Subcutaneous abdominal adipose tissue (tissue), 5 donors: ENCODE data around the gene AJAP1.

Source experiments
- H3K27ac ChIP-seq: one replicate; pipeline ENCODE4 v1.7.0; 2013; ENCODE audit warnings: low read depth, mild to moderate bottlenecking, inconsistent platforms, low read length, moderate library complexity
- H3K27me3 ChIP-seq, 5 donors: one replicate each; pipeline ENCODE4 v1.7.0; 2013; ENCODE audit warnings: low read length in 5 of 5, inconsistent platforms in 1 of 5; ENCODE audit not compliant: control insufficient read depth in 5 of 5, insufficient read depth in 4 of 5
- H3K36me3 ChIP-seq, 5 donors: one replicate each; pipeline ENCODE4 v1.7.0; 2013; ENCODE audit warnings: low read length in 5 of 5; ENCODE audit not compliant: control insufficient read depth in 5 of 5, insufficient read depth in 5 of 5
- H3K4me1 ChIP-seq, 5 donors: one replicate each; pipeline ENCODE4 v1.7.0; 2013; ENCODE audit warnings: low read length in 5 of 5, mild to moderate bottlenecking in 3 of 5, moderate library complexity in 1 of 5; ENCODE audit not compliant: control insufficient read depth in 5 of 5, insufficient read depth in 5 of 5
- H3K4me3 ChIP-seq, 5 donors: one replicate each; pipeline ENCODE4 v1.7.0; 2013; ENCODE audit warnings: low read length in 5 of 5, low read depth in 1 of 5
- H3K9ac ChIP-seq, 5 donors: one replicate each; pipeline ENCODE4 v1.7.0; 2013; ENCODE audit warnings: low read length in 5 of 5, mild to moderate bottlenecking in 4 of 5, moderate library complexity in 3 of 5
- H3K9me3 ChIP-seq, 5 donors: one replicate each; pipeline ENCODE4 v1.7.0; 2013; ENCODE audit warnings: low read length in 5 of 5; ENCODE audit not compliant: control insufficient read depth in 5 of 5
- donor health status: healthy.
- donor health status: healthy.
- donor health status: healthy.
- donor health status: healthy.
- donor health status: healthy.

The AJAP1 gene

DNA sequence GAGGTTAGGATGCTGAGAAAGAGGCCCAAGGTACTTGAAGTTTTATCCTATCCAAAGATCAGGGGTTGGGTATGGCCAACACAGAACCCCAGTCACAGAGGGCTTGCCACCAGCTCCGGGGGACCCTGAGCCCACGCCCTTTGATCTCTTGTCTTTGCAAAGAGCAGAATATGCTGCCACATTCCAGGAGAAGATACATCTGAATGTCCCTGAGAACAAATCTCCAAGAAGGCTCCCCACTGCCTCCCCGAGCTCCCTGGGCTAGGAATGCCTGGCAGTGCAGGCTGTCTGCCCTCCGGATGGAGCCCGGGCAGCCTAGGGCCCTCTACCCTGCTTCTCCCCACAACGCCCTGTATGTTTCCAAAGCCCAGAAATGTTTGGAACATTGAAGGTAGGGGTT is 49.2 kb downstream of the AJAP1 start:
- no peak overlapping the region for H3K9ac ChIP-seq
- no peak overlapping the region for H3K27ac ChIP-seq
- no peaks in the 10 kb centered on the region for H3K36me3 ChIP-seq
- H3K27me3 ChIP-seq, result peaks cover 0 to 13% (median 3%) of the 10 kb centered on the region in 5 donors
- peaks cover 0 to 15% (median 6%) of the 10 kb centered on the region in 5 donors for H3K4me1 ChIP-seq
- H3K4me3 ChIP-seq, result no peak overlapping the region
- no peaks in the 10 kb centered on the region for H3K9me3 ChIP-seq

DNA sequence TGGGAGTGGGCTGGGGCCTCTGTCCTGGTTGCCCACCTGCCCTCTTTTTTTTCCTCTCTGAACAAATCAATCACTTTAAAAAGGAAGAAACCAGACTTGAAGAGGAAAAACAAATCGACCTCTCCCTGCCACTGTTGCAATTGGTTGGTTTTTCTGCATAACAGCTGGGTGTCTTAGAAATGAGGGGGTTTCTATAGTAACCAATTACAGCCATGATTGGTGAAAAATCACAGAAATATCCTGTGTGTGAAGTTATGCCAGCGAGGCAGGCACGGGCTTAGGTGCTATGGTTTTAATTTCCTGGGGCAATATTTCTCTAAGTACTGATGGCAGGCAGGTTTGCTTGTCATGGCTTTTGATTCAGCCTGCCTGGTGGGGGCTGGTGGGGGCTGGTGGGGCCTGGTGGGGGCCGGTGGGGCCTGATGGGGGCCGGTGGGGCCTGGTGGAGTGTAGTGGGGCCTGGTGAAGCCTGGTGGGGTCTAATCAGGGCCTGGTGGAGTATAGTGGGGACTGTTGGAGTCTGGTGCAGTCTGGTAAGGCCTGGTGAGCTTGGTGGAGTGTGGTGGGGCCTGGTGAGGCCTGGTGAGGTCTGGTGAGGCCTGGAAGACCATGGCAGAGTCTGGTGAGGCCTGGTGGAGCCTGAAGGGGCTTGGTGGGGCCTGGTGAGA is 54.6 kb downstream of the AJAP1 start:
- H3K27me3 ChIP-seq, result peaks cover 3 to 24% (median 15%) of the 10 kb centered on the region in 5 donors
- H3K9ac ChIP-seq, result no peak overlapping the region
- no peak overlapping the region for H3K4me3 ChIP-seq
- H3K4me1 ChIP-seq, result peaks cover 0 to 5% (median 3%) of the 10 kb centered on the region in 5 donors
- H3K27ac ChIP-seq, result no peak overlapping the region
- no peaks in the 10 kb centered on the region for H3K36me3 ChIP-seq
- no peaks in the 10 kb centered on the region for H3K9me3 ChIP-seq

DNA sequence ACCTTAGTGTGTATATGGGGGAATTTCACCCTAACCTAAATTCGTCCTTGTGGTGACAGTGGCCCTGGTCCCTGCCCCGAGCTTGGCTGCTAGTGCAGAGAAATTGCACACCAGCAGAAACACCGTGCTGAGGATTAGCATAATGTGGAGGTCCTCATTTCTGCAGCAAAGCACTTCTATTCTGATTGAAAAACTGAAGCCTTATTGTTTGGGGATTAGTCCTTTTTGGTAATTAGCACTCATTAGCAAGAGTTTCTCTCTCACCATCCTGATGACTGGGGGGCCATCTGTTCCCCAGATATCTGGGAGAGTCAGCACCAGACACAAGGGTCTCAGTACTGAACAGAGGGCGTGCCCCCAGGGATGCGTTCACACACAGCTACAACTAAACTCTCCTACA is 55.2 kb downstream of the AJAP1 start:
- H3K36me3 ChIP-seq, result no peaks in the 10 kb centered on the region
- H3K4me3 ChIP-seq, result no peak overlapping the region
- peaks cover 0 to 5% (median 3%) of the 10 kb centered on the region in 5 donors for H3K4me1 ChIP-seq
- no peak overlapping the region for H3K9ac ChIP-seq
- H3K27ac ChIP-seq, result no peak overlapping the region
- peaks cover 0 to under 1% (median 0%) of the 10 kb centered on the region in 5 donors for H3K9me3 ChIP-seq
- H3K27me3 ChIP-seq, result peaks cover 3 to 24% (median 15%) of the 10 kb centered on the region in 5 donors

DNA sequence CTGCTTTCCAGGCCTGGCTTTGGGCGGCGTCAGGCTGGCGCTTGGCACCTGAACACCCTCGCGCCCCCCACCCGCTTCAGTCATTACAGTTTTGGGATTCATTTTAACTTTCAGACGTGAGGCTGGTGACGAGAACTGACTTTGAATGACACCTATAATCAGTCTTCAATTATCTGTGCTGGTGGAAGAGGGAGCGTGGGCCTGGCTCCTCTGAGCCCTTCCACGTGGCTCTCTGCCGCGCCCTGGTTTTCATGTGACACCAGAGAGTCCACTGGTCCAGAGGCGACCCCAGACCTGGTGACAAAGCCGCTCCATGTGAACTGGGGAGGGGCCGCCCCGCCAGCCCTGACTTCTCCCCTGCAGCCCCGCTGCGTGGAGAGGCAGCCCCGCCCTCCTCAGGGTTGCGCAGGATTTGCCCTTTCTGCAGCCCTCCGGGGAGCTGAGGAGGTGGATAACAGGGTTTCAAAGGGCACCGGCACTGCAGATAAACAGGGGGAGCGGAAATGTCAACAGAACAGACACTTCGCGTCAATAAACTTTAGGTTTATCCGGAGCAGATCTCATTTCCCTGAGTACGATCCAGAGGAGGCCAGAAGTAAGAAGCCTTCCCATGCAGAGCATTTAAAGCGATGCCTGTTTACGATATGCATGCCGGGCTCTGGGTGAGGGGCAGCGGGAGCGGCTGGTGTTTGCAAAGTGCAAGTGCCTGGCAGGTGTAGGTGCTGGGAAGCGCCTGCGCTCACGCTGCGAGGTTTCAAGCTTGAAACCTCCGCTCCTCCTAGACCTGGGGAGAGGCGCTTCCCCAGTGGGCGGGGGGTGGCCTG is 56.4 kb downstream of the AJAP1 start:
- no peaks in the 10 kb centered on the region for H3K36me3 ChIP-seq
- peaks cover 0 to 3% (median 0%) of the 10 kb centered on the region in 5 donors for H3K4me1 ChIP-seq
- no peak overlapping the region for H3K4me3 ChIP-seq
- H3K27ac ChIP-seq, result no peak overlapping the region
- no peak overlapping the region for H3K9ac ChIP-seq
- H3K27me3 ChIP-seq, result peaks cover 3 to 24% (median 15%) of the 10 kb centered on the region in 5 donors
- peaks cover 0 to 9% (median 3%) of the 10 kb centered on the region in 5 donors for H3K9me3 ChIP-seq

DNA sequence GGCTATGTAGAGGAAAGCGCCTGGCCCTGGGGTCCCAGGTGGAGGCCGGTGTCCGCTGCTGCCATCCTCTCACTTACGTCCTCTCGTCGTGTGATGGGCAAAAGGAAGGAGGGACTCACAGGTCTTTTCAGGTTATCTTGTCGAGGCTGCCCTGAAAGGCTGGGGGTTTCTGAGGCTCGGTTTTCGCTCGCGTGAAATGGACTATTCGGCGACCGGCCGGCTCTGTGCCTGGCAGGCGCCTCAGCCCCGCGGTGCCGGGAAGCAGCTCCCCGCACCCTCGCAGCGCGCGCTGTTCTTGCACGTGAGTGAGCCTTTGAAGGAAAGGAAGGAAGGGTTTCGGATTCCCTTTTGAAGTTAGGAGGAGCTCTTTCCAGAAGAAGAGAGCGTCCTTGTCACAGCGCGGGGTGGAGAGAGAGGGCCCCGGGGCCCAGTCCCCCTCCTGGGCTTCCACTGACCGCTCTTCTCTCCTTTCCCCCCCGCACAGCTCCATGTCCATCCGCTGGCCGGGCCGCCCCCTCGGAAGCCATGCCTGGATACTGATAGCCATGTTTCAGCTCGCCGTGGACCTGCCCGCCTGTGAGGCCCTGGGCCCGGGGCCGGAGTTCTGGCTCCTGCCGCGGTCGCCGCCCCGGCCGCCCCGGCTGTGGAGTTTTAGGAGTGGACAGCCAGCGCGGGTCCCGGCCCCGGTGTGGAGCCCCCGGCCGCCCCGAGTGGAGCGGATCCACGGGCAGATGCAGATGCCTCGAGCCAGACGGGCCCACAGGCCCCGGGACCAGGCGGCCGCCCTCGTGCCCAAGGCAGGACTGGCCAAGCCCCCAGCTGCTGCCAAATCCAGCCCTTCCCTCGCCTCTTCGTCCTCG is 57.2 kb downstream of the AJAP1 start:
- Histone ChIP-seq H3K9me3 (peaks cover 0 to 9% (median 3%) of the 10 kb centered on the region in 5 donors), H3K27me3 (peaks cover 3 to 24% (median 13%) of the 10 kb centered on the region in 5 donors), H3K4me3 (no peak overlapping the region), H3K27ac (no peak overlapping the region), H3K9ac (no peak overlapping the region), H3K36me3 (no peaks in the 10 kb centered on the region), H3K4me1 (peaks cover 0 to 3% (median 0%) of the 10 kb centered on the region in 5 donors)

DNA sequence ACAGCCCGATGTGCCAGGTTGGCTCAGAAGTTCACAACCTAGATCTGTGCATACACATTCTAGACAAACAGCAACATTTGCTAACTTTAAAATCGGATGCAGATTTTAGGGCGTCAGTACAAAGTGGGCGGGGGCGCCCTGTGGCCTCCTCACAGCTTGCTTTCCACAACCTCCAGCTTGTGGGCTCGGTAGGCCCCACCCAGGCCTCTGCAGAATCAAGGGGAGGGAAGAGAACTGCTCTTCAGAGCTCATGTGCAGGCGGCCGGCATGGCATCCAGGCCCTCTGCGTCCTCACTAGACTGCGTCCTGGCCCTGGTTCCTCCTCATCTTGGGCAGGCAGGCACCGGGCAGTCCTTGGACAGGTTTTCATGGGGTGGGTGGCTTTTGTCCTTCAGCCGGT is 59.3 kb downstream of the AJAP1 start:
- Histone ChIP-seq H3K27ac (no peak overlapping the region), H3K4me3 (no peak overlapping the region), H3K9ac (no peak overlapping the region)

DNA sequence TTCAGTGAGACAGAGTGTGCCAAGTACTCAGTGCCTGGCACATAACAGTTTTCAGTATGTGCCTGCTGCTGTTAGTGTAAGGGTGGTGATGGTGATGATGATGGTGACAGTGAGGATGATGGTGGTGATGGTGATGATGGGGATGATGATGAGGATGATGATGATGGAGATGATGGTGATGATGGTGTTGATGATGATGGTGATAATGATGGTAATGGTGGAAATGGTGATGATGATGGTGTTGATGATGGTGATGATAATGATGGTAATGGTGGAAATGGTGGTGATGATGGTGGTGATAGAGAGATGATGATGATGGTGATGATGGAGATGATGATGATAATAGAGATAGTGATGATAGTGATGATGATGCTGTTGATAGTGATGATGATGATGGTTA is 62.0 kb downstream of the AJAP1 start:
- Histone ChIP-seq H3K27ac (no peak overlapping the region), H3K9me3 (peaks cover 0 to 9% (median 3%) of the 10 kb centered on the region in 5 donors), H3K4me1 (no peaks in the 10 kb centered on the region), H3K36me3 (no peaks in the 10 kb centered on the region), H3K27me3 (peaks cover 0 to 15% (median 3%) of the 10 kb centered on the region in 5 donors), H3K9ac (no peak overlapping the region), H3K4me3 (no peak overlapping the region)

More for the DNA sequence above, 59.3 kb downstream of the AJAP1 start:
- Histone ChIP-seq H3K4me1 (peaks cover 0 to 3% (median 0%) of the 10 kb centered on the region in 5 donors), H3K27me3 (peaks cover 3 to 21% (median 13%) of the 10 kb centered on the region in 5 donors), H3K9me3 (peaks cover 0 to 9% (median 3%) of the 10 kb centered on the region in 5 donors), H3K36me3 (no peaks in the 10 kb centered on the region)

DNA sequence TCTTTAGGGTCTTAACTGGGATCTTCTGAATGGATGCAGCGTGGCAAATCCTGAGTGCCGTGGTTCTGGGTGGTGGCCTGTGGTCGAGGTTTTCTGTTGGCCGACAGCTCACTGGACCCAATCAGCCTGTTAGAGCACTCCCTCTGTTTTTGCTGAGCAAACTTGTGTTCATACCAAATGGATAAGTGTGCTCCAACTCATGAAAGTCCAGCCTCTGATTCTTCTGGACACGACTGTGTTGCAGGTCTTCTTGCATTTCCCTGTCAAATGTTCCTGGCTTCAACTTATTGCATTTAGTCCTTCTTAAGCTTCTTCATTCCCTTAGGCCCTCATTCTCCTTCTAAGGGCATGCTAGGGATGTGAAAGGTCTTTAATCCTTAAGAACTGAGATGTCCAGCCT is 63.7 kb downstream of the AJAP1 start:
- Histone ChIP-seq H3K4me3 (no peak overlapping the region), H3K27ac (no peak overlapping the region), H3K9me3 (peaks cover 0 to 12% (median 3%) of the 10 kb centered on the region in 5 donors), H3K9ac (no peak overlapping the region), H3K4me1 (no peaks in the 10 kb centered on the region), H3K36me3 (no peaks in the 10 kb centered on the region), H3K27me3 (peaks cover 0 to 11% (median 5%) of the 10 kb centered on the region in 5 donors)

DNA sequence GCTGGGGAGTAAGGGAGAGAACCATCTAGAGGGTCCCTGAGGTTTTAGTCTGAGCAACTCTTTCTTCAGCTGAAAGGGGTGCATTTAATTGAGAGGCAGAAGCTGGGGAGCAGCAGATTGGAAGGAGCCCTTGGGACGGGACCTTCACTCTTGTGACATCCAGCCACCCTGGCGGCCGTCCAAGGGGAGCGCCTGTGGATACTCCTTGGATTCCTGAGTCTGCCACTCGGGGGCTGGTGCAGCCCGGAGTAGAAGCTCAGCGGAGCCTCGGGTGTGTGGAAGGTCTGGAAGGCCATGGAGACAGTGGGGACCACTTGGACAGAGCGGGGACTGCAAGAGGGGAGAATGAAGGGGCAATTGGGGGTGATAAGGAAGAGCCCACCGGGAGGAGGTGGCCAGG is 68.7 kb downstream of the AJAP1 start:
- no peak overlapping the region for H3K4me3 ChIP-seq
- no peak overlapping the region for H3K9ac ChIP-seq
- H3K27ac ChIP-seq, result no peak overlapping the region
- peaks cover 0 to 3% (median 0%) of the 10 kb centered on the region in 5 donors for H3K9me3 ChIP-seq
- peaks cover 0 to 24% (median 8%) of the 10 kb centered on the region in 5 donors for H3K27me3 ChIP-seq
- peaks cover 0 to 13% (median 0%) of the 10 kb centered on the region in 5 donors for H3K4me1 ChIP-seq
- H3K36me3 ChIP-seq, result no peaks in the 10 kb centered on the region
